ENCODE measurements around the gene POLR3G. TPM values are rescaled to one million over a fixed set of nuclear protein-coding genes. Genes with fewer than 3 reads are reported as not detected.
A peak's percentile ranks its signal among the peaks of the same experiment; 100 is the strongest.

The POLR3G gene
- total and polyA plus RNA-seq, 9 donors, result 1.1 to 3.2 (median 1.5) TPM

DNA sequence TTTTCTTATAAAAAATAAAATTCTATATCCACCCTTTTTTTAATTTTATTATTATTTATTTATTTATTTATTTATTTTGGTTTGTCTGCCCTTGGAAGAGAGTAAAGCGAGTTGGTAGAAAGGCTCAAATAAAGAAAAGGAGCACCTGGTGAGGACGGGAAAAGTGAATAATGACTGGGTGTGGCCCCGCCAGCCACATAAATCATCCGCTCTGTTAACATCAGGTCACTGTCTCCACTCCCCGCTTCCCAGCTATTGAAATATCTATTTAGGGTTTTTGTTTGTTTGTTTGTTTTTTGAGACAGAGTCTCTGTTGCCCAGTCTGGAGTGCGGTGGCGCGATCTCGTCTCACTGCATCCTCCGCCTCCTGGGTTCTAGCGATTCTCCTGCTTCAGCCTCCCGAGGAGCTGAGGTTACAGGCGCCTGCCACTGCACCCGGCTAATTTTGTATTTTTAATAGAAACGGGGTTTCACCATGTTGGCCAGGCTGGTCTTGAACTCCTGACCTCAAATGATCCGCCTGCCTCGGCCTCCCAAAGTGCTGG lies 844 bp downstream of the POLR3G start:
- Histone ChIP-seq H3K27ac (ENCODE audit: low read length) (no peak overlapping the region), H3K9me3 (replicated peaks; ENCODE audit: control insufficient read depth, low read depth, low read length) (no peaks in the 10 kb centered on the region), H3K36me3 (ENCODE audit: control insufficient read depth, insufficient read depth, low read length) (no peaks in the 10 kb centered on the region), H3K4me3 (ENCODE audit: low read length) (no peak overlapping the region), H3K27me3 (ENCODE audit: control insufficient read depth, insufficient read depth, low read length) (no peaks in the 10 kb centered on the region), H3K4me1 (ENCODE audit: control insufficient read depth, insufficient read depth, low read length) (peaks cover 10% of the 10 kb centered on the region)
- no peak for DNase-seq
- 40% methylated on average over 8 of the region's 17 CpGs for WGBS (ENCODE audit: insufficient coverage)

DNA sequence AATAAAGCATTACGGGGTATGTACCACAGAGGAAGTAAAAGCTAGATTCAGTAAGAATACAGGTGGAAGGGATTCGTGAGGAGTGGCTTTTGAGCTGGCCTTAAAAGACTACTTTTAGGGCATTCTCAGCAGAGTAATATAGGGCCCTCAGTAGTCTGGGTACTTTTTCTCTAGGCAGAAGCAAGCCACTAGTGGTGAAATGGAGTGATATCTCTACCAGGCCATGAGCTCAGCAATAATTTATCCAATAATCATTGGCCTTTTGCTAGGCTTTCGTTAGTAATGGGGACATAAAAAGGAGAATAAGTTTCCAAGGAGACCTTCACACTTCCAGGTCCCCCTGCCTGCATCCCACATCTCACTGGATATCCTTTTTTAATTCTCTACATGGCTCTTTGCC lies 1.7 kb downstream of the POLR3G start:
- WGBS (ENCODE audit: insufficient coverage), result 52% methylated on average over 2 of the region's 3 CpGs
- Histone ChIP-seq H3K4me1 (ENCODE audit: control insufficient read depth, insufficient read depth, low read length) (peaks cover 10% of the 10 kb centered on the region), H3K9me3 (replicated peaks; ENCODE audit: control insufficient read depth, low read depth, low read length) (no peaks in the 10 kb centered on the region), H3K27ac (ENCODE audit: low read length) (no peak overlapping the region), H3K27me3 (ENCODE audit: control insufficient read depth, insufficient read depth, low read length) (no peaks in the 10 kb centered on the region), H3K4me3 (ENCODE audit: low read length) (no peak overlapping the region), H3K36me3 (ENCODE audit: control insufficient read depth, insufficient read depth, low read length) (no peaks in the 10 kb centered on the region)
- no peak for DNase-seq

DNA sequence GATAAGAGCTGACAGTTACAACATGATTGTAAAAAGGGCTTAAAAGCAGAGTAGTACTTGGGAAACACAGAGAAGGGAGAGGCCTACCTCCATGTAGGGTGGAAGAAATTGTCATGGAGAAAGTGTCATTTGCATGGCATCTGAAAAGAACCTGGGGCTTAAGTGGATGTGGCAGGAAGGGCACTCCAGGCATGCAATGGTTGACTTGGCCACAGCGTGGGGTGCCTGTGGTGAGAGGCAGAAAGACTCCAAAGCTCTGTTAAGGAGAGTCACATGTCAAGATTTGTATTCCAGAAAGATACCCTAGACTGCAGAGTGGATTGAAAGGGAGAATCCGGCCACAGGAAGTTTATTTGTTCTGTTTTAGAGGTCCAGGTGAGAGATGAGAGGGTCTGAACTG lies 2.4 kb downstream of the POLR3G start:
- Histone ChIP-seq H3K27ac (ENCODE audit: low read length) (no peak overlapping the region), H3K36me3 (ENCODE audit: control insufficient read depth, insufficient read depth, low read length) (no peaks in the 10 kb centered on the region), H3K27me3 (ENCODE audit: control insufficient read depth, insufficient read depth, low read length) (no peaks in the 10 kb centered on the region), H3K4me3 (ENCODE audit: low read length) (no peak overlapping the region), H3K4me1 (ENCODE audit: control insufficient read depth, insufficient read depth, low read length) (peaks cover 10% of the 10 kb centered on the region), H3K9me3 (replicated peaks; ENCODE audit: control insufficient read depth, low read depth, low read length) (no peaks in the 10 kb centered on the region)
- DNase-seq, result no peak
- 54% methylated on average over 2 of the region's 2 CpGs for WGBS (ENCODE audit: insufficient coverage)

GRCh38 chr5:90477621-90478215 lies 3.1 kb downstream of the POLR3G start:
- DNase-seq, result peak; percentile 11
- Histone ChIP-seq H3K4me3 (ENCODE audit: low read length) (no peak overlapping the region), H3K27ac (ENCODE audit: low read length) (no peak overlapping the region), H3K27me3 (ENCODE audit: control insufficient read depth, insufficient read depth, low read length) (no peaks in the 10 kb centered on the region), H3K4me1 (ENCODE audit: control insufficient read depth, insufficient read depth, low read length) (peaks cover 10% of the 10 kb centered on the region), H3K36me3 (ENCODE audit: control insufficient read depth, insufficient read depth, low read length) (no peaks in the 10 kb centered on the region), H3K9me3 (replicated peaks; ENCODE audit: control insufficient read depth, low read depth, low read length) (no peaks in the 10 kb centered on the region)
- 87% methylated on average over 3 of the region's 8 CpGs for WGBS (ENCODE audit: insufficient coverage)

- no peak overlapping the region for H3K4me3 ChIP-seq (ENCODE audit: low read length)
- no peaks in the 10 kb centered on the region for H3K27me3 ChIP-seq (ENCODE audit: control insufficient read depth, insufficient read depth, low read length)
- no peak overlapping the region for H3K27ac ChIP-seq (ENCODE audit: low read length)
- no peak for DNase-seq
- no peaks in the 10 kb centered on the region for H3K36me3 ChIP-seq (ENCODE audit: control insufficient read depth, insufficient read depth, low read length)
- H3K9me3 ChIP-seq (replicated peaks; ENCODE audit: control insufficient read depth, low read depth, low read length), result no peaks in the 10 kb centered on the region
- peaks cover 3% of the 10 kb centered on the region for H3K4me1 ChIP-seq (ENCODE audit: control insufficient read depth, insufficient read depth, low read length)
Observed at GRCh38 chr5:90479611-90480385, 5.1 kb downstream of the POLR3G start.

GRCh38 chr5:90480699-90481098 lies 6.0 kb downstream of the POLR3G start:
- no CpG with 5 or more reads among the region's 1 CpG for WGBS (ENCODE audit: insufficient coverage)
- Histone ChIP-seq H3K36me3 (ENCODE audit: control insufficient read depth, insufficient read depth, low read length) (no peaks in the 10 kb centered on the region), H3K4me1 (ENCODE audit: control insufficient read depth, insufficient read depth, low read length) (no peaks in the 10 kb centered on the region), H3K27ac (ENCODE audit: low read length) (no peak overlapping the region), H3K27me3 (ENCODE audit: control insufficient read depth, insufficient read depth, low read length) (no peaks in the 10 kb centered on the region), H3K9me3 (replicated peaks; ENCODE audit: control insufficient read depth, low read depth, low read length) (no peaks in the 10 kb centered on the region), H3K4me3 (ENCODE audit: low read length) (no peak overlapping the region)
- DNase-seq, result no peak

GRCh38 chr5:90483206-90483605 lies 8.5 kb downstream of the POLR3G start:
- WGBS (ENCODE audit: insufficient coverage), result 91% methylated on average over 4 of the region's 8 CpGs

DNA sequence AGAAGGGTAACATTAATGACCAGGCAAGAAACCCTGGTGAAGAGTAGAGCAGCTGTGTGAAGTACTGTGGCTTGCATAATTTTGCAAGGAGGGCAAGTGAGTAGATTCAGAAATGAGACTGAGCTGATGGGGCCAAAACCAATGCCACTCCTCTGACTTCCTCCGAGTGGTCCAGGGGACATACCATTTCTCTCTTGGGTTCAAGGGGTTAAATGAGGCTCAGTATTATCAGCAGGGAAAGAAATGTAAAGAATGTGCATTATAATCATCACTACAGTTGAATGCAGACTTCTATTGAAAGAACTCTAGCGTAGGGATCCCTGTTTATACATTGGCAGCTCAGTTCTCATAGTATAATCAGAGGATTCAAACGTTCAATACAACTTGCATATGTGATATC lies 9.9 kb downstream of the POLR3G start:
- Histone ChIP-seq H3K36me3 (ENCODE audit: control insufficient read depth, insufficient read depth, low read length) (no peaks in the 10 kb centered on the region), H3K4me3 (ENCODE audit: low read length) (no peak overlapping the region), H3K27me3 (ENCODE audit: control insufficient read depth, insufficient read depth, low read length) (no peaks in the 10 kb centered on the region), H3K27ac (ENCODE audit: low read length) (no peak overlapping the region), H3K4me1 (ENCODE audit: control insufficient read depth, insufficient read depth, low read length) (no peaks in the 10 kb centered on the region), H3K9me3 (replicated peaks; ENCODE audit: control insufficient read depth, low read depth, low read length) (no peaks in the 10 kb centered on the region)
- DNase-seq, result no peak
- WGBS (ENCODE audit: insufficient coverage), result no CpG with 5 or more reads among the region's 3 CpGs

More at GRCh38 chr5:90483206-90483605, 8.5 kb downstream of the POLR3G start:
- Histone ChIP-seq H3K27ac (ENCODE audit: low read length) (no peak overlapping the region), H3K27me3 (ENCODE audit: control insufficient read depth, insufficient read depth, low read length) (no peaks in the 10 kb centered on the region), H3K9me3 (replicated peaks; ENCODE audit: control insufficient read depth, low read depth, low read length) (no peaks in the 10 kb centered on the region), H3K4me3 (ENCODE audit: low read length) (no peak overlapping the region), H3K36me3 (ENCODE audit: control insufficient read depth, insufficient read depth, low read length) (no peaks in the 10 kb centered on the region), H3K4me1 (ENCODE audit: control insufficient read depth, insufficient read depth, low read length) (no peaks in the 10 kb centered on the region)
- DNase-seq, result no peak

DNA sequence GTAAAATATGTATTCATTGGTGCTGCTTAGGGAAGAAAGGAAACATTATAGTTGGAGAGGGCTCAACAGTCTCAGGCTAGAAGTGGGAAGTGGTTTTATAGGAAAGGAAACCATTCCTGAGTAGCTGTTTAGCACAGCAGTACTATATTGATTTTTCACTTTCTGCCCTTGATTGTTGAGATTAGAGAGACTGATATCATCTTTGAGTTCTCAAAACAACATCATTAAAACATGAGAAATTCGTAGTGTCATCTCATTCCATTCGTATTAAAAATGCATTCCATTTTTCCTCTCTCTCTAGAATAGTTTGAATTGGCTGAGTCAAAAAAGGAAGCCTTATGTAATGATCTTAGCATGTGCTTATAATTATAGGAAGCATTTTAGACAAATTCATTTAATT lies 14.1 kb downstream of the POLR3G start:
- Histone ChIP-seq H3K36me3 (ENCODE audit: control insufficient read depth, insufficient read depth, low read length) (no peaks in the 10 kb centered on the region), H3K27me3 (ENCODE audit: control insufficient read depth, insufficient read depth, low read length) (no peaks in the 10 kb centered on the region), H3K9me3 (replicated peaks; ENCODE audit: control insufficient read depth, low read depth, low read length) (no peaks in the 10 kb centered on the region), H3K27ac (ENCODE audit: low read length) (no peak overlapping the region), H3K4me1 (ENCODE audit: control insufficient read depth, insufficient read depth, low read length) (no peaks in the 10 kb centered on the region), H3K4me3 (ENCODE audit: low read length) (no peak overlapping the region)
- WGBS (ENCODE audit: insufficient coverage), result no CpG with 5 or more reads among the region's 2 CpGs
- peak; percentile 17 for DNase-seq

DNA sequence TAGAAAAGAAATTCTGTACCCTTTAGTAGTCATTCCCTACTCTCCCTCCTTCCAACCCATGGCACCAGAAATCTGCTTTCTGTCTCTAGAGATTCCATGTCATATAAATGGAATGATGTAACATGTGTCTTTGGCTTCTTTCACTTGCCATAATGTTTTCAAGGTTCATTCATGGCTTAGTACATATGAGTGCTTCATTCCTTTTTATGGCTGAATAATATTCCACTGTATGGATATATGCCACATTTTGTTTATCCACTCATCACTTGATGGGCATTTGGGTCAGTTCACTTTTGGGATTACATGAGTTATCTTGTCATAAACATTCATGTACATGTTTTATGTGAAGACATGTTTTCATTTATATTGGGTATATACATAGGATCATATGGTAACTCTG lies 19.4 kb downstream of the POLR3G start:
- H3K27ac ChIP-seq (ENCODE audit: low read length), result no peak overlapping the region
- DNase-seq, result no peak
- no peaks in the 10 kb centered on the region for H3K27me3 ChIP-seq (ENCODE audit: control insufficient read depth, insufficient read depth, low read length)
- H3K4me1 ChIP-seq (ENCODE audit: control insufficient read depth, insufficient read depth, low read length), result no peaks in the 10 kb centered on the region
- peaks cover 2% of the 10 kb centered on the region for H3K9me3 ChIP-seq (replicated peaks; ENCODE audit: control insufficient read depth, low read depth, low read length)
- no peaks in the 10 kb centered on the region for H3K36me3 ChIP-seq (ENCODE audit: control insufficient read depth, insufficient read depth, low read length)
- H3K4me3 ChIP-seq (ENCODE audit: low read length), result no peak overlapping the region
